ENCODE measurements around the gene GSTA4. TPM values are rescaled to one million over a fixed set of nuclear protein-coding genes. Genes with fewer than 3 reads are reported as not detected.
"Not testable (repeated sequence)": the region's sequence is repeated elsewhere in the genome, so short reads cannot be mapped to it uniquely, and the experiment has no call there.

Gene GSTA4
- total and polyA plus RNA-seq, 2 experiments from 2014 or later, result 79.6 to 89.2 TPM

GRCh38 chr6:53010504-53010903, 15.4 kb upstream of the GSTA4 start:
- no peak overlapping the region for H3K4me3 ChIP-seq
- peak; percentile 52 for DNase-seq (ENCODE audit: low spot score)
- H3K27me3 ChIP-seq, result no peaks in the 10 kb centered on the region
- H3K4me2 ChIP-seq, result no peak overlapping the region
- no peaks in the 10 kb centered on the region for H4K20me1 ChIP-seq (ENCODE audit: insufficient read depth, poor library complexity, severe bottlenecking)
- H3K27ac ChIP-seq, result peak overlapping the region; percentile 76
- H3K4me1 ChIP-seq (ENCODE audit: insufficient read depth), result peaks cover 43% of the 10 kb centered on the region
- H3K9me2 ChIP-seq (replicated peaks; ENCODE audit: insufficient read depth), result no peaks in the 10 kb centered on the region
- 70% methylated on average over 1 of the region's 1 CpG for WGBS (ENCODE audit: low lambda C conversion rate, missing lambda C conversion rate)
- H2AFZ ChIP-seq, result no peak overlapping the region
- no peaks in the 10 kb centered on the region for H3K9me3 ChIP-seq (ENCODE audit: low read depth)
- TF ChIP-seq EZH2 (IDR thresholded peaks at IDR 0.05; ENCODE audit: borderline replicate concordance) (no peak), CTCF (IDR thresholded peaks at IDR 0.05; ENCODE audit: poor library complexity) (no peak), EZH2phosphoT487 (IDR thresholded peaks at IDR 0.05; ENCODE audit: low read depth, severe bottlenecking, unreplicated experiment) (no peak)
- H3K36me3 ChIP-seq (replicated peaks; ENCODE audit: insufficient read depth, low read depth), result peaks cover 4% of the 10 kb centered on the region
- no peaks in the 10 kb centered on the region for H3K79me2 ChIP-seq

DNA sequence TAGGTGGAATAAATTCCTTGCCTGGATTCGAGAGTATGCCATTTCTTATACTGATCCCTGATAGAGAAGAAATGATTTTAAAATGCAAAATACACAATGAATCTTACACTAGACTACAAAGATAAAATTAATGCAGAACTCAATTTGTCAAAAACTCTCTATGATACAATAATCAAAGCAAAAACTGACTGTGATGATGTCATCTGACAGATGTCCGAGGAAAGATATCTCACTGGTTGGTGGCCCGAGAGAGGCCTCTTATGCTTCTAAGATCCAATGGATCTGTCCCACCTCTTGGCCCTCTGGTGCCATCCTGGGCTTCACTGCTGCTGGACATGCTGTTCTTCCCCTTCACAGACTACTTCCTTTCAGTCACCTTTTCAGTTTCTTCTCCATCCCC, 14.4 kb upstream of the GSTA4 start:
- no peaks in the 10 kb centered on the region for H3K9me3 ChIP-seq (ENCODE audit: low read depth)
- no peaks in the 10 kb centered on the region for H3K79me2 ChIP-seq
- peaks cover 38% of the 10 kb centered on the region for H3K4me1 ChIP-seq (ENCODE audit: insufficient read depth)
- H3K4me2 ChIP-seq, result no peak overlapping the region
- no peaks in the 10 kb centered on the region for H3K9me2 ChIP-seq (replicated peaks; ENCODE audit: insufficient read depth)
- peak overlapping the region; percentile 76 for H3K27ac ChIP-seq
- no peak overlapping the region for H3K4me3 ChIP-seq
- no peak overlapping the region for H2AFZ ChIP-seq
- no peaks in the 10 kb centered on the region for H3K27me3 ChIP-seq
- peaks cover 4% of the 10 kb centered on the region for H3K36me3 ChIP-seq (replicated peaks; ENCODE audit: insufficient read depth, low read depth)
- DNase-seq (ENCODE audit: low spot score), result no peak
- 88% methylated on average over 3 of the region's 3 CpGs for WGBS (ENCODE audit: low lambda C conversion rate, missing lambda C conversion rate)
- no peaks in the 10 kb centered on the region for H4K20me1 ChIP-seq (ENCODE audit: insufficient read depth, poor library complexity, severe bottlenecking)
- TF ChIP-seq EZH2phosphoT487 (IDR thresholded peaks at IDR 0.05; ENCODE audit: low read depth, severe bottlenecking, unreplicated experiment) (no peak), EZH2 (IDR thresholded peaks at IDR 0.05; ENCODE audit: borderline replicate concordance) (no peak), CTCF (IDR thresholded peaks at IDR 0.05; ENCODE audit: poor library complexity) (no peak)

DNA sequence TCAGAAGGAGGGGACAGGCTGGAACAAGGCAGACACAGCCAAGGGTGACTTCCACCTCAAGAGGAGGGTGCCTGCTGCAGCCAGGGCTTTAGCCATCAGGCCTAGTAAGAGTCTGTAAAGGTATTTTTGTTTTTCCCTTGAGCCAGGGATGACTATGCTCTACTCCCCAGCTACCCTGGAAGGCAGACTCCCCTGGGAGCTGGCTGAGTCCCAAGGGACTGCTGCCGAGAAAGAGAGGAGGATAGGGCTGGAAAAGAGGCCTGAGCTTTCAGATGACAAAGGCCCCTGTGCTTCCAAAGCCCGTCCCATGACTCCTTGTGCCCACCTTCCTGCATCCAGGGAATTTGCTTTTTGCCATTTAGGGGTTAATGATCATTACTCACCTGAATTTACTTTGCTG, 14.0 kb upstream of the GSTA4 start:
- 94% methylated on average over 2 of the region's 2 CpGs for WGBS (ENCODE audit: low lambda C conversion rate, missing lambda C conversion rate)
- Histone ChIP-seq H3K9me2 (replicated peaks; ENCODE audit: insufficient read depth) (no peaks in the 10 kb centered on the region), H3K4me3 (no peak overlapping the region), H3K36me3 (replicated peaks; ENCODE audit: insufficient read depth, low read depth) (peaks cover 4% of the 10 kb centered on the region), H3K4me2 (no peak overlapping the region), H3K27me3 (no peaks in the 10 kb centered on the region), H3K4me1 (ENCODE audit: insufficient read depth) (peaks cover 35% of the 10 kb centered on the region), H4K20me1 (ENCODE audit: insufficient read depth, poor library complexity, severe bottlenecking) (no peaks in the 10 kb centered on the region), H3K79me2 (no peaks in the 10 kb centered on the region), H2AFZ (no peak overlapping the region), H3K9me3 (ENCODE audit: low read depth) (no peaks in the 10 kb centered on the region), H3K27ac (no peak overlapping the region)
- TF ChIP-seq EZH2phosphoT487 (IDR thresholded peaks at IDR 0.05; ENCODE audit: low read depth, severe bottlenecking, unreplicated experiment), result no peak
- no peak for TF ChIP-seq CTCF (IDR thresholded peaks at IDR 0.05; ENCODE audit: poor library complexity)
- DNase-seq (ENCODE audit: low spot score), result no peak

DNA sequence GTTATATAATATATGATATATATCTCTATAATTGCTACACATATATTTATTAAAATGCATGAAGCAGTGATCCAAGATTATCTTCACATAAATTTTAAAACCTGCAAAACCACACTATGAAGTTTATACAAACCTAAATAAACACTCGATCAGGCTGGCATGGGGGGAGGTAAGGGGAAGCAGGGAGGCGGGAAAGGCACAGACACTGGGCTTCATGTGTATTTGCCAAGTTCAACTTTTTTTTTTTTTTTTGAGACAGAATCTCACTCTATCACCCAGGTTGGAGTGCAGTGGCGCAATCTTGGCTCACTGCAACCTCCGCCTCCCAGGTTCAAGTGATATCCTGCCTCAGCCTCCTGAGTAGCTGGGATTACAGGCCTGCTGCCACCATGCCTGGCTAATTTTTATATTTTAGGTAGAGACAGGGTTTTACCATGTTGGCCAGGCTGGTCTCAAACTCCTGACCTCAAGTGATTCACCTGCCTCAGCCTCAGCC, 13.2 kb upstream of the GSTA4 start:
- not testable (repeated sequence) for DNase-seq (ENCODE audit: low spot score); H3K36me3 ChIP-seq (replicated peaks; ENCODE audit: insufficient read depth, low read depth); H3K9me2 ChIP-seq (replicated peaks; ENCODE audit: insufficient read depth); H3K79me2 ChIP-seq; H3K27ac ChIP-seq; H3K9me3 ChIP-seq (ENCODE audit: low read depth); H3K4me2 ChIP-seq; H4K20me1 ChIP-seq (ENCODE audit: insufficient read depth, poor library complexity, severe bottlenecking); H3K4me3 ChIP-seq; H3K27me3 ChIP-seq; H2AFZ ChIP-seq
- H3K4me1 ChIP-seq (ENCODE audit: insufficient read depth), result peaks cover 29% of the 10 kb centered on the region
- 95% methylated on average over 4 of the region's 4 CpGs for WGBS (ENCODE audit: low lambda C conversion rate, missing lambda C conversion rate)
